MM.1S (cell line): ENCODE data around the gene TAS1R1.

Experiments used
- CTCF ChIP-seq: fragments of 300-600 bp; sonication (generic); IDR thresholded peaks from 2 replicates; pipeline ENCODE4 v1.5.1; 2016; ENCODE audit warnings: antibody characterized with exemption, low read length, mixed read lengths
- EZH2 ChIP-seq: fragments of 300-600 bp; sonication (generic); optimal IDR thresholded peaks from 2 replicates; pipeline ENCODE3; 2017; ENCODE audit warnings: low read depth, mild to moderate bottlenecking, antibody characterized with exemption, low read length, mixed read lengths
- EZH2phosphoT487 ChIP-seq: fragments of 300-600 bp; sonication (generic); IDR thresholded peaks from 2 replicates; pipeline ENCODE4 v1.6.1; 2018; ENCODE audit warnings: antibody characterized with exemption, low read length

- TF ChIP-seq CTCF (no peak; the same call in 1 of the 2 replicates), EZH2 (no peak), EZH2phosphoT487 (no peak)
These were observed 46.2 kb downstream of the TAS1R1 start for GRCh38 chr1:6601049-6601922.
